Measurements from ENCODE around the gene PPP3R1.
A peak's percentile ranks its signal among the peaks of the same experiment; 100 is the strongest.

The PPP3R1 gene

GRCh38 chr2:68157402-68158133 is 94.8 kb downstream of the PPP3R1 start, which contains the start of gene PNO1:
Gene PNO1 (plus strand): TSS chr2:68157888. CDS start chr2:68157935, 47 bp downstream.
- peak within 1 kb of the TSS; percentile 99 for H3K27ac ChIP-seq (ENCODE audit: insufficient read depth in 1 of 2, low read depth in 1 of 2, low read length in 2 of 2, poor library complexity in 1 of 2, severe bottlenecking in 2 of 2)
- peak; percentile 97 to 98 (median 98) for DNase-seq
- H3K36me3 ChIP-seq (ENCODE audit: control insufficient read depth in 4 of 4, insufficient read depth in 4 of 4, low read length in 3 of 4) = peaks cover 9 to 25% (median 20%) of the 10 kb centered on the region in 4 experiments
- ChIA-PET CTCF (interaction anchor here (0.5 to 3.2 kb wide), 5 partner anchors 11 to 565 kb away, joined by 3 to 11 read pairs (median 4); no protein-coding TSS in a partner anchor), POLR2A (no interaction called here)
- H3K9me3 ChIP-seq (ENCODE audit: control extremely low read depth in 1 of 5, control insufficient read depth in 4 of 5, insufficient read depth in 2 of 5, low read depth in 1 of 5, low read length in 4 of 5) = no peaks in the 10 kb centered on the region
- peak within 1 kb of the TSS; percentile 80 to 98 (median 95) for H3K4me3 ChIP-seq (ENCODE audit: control insufficient read depth in 1 of 7, extremely low read depth in 1 of 7, insufficient read depth in 4 of 7, low read depth in 2 of 7, low read length in 6 of 7)
- no peaks in the 10 kb centered on the region for H3K27me3 ChIP-seq (replicated peaks in 2 of 5; ENCODE audit: control insufficient read depth in 4 of 5, insufficient read depth in 5 of 5, low read length in 4 of 5)
- under 1% methylated on average over 41 of the region's 44 CpGs for WGBS (ENCODE audit: insufficient coverage)
- peaks cover 21 to 41% (median 32%) of the 10 kb centered on the region in 4 experiments for H3K4me1 ChIP-seq (ENCODE audit: control extremely low read depth in 1 of 4, control insufficient read depth in 4 of 4, insufficient read depth in 4 of 4, low read length in 3 of 4)

DNA sequence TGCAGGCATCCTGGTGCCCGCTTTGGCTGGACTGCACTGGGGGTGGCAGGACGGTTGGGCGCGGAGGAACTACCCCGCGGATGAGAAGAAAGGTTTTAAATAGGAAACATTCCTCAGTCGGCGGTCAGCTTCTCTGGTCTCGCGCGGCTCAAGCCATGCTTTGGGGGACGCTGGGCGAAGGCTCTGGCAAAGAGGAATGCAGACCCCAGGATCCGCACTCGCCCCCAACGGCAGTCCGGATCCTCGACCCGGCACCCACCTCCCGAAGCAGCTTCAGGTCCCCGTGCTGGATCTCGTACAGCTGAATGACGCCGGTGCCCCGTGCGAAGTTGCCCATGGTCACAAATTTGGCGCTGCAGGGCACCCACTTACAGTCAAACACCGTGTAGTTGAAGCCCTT is 95.3 kb downstream of the PPP3R1 start:
- H3K4me1 ChIP-seq (ENCODE audit: control extremely low read depth in 1 of 4, control insufficient read depth in 4 of 4, insufficient read depth in 4 of 4, low read length in 3 of 4) = peaks cover 24 to 46% (median 36%) of the 10 kb centered on the region in 4 experiments
- 0% methylated on average over 28 of the region's 28 CpGs for WGBS (ENCODE audit: insufficient coverage)
- H3K27ac ChIP-seq (ENCODE audit: insufficient read depth in 1 of 2, low read depth in 1 of 2, low read length in 2 of 2, poor library complexity in 1 of 2, severe bottlenecking in 2 of 2) = peak overlapping the region; percentile 99
- no peak for DNase-seq
- ChIA-PET POLR2A (no interaction called here), CTCF (interaction anchor here (0.9 to 3.2 kb wide), 7 partner anchors 11 to 680 kb away, joined by 3 to 11 read pairs (median 4); no protein-coding TSS in a partner anchor)
- H3K36me3 ChIP-seq (ENCODE audit: control insufficient read depth in 4 of 4, insufficient read depth in 4 of 4, low read length in 3 of 4) = peaks cover 3 to 20% (median 17%) of the 10 kb centered on the region in 4 experiments
- H3K4me3 ChIP-seq (ENCODE audit: control insufficient read depth in 1 of 7, extremely low read depth in 1 of 7, insufficient read depth in 4 of 7, low read depth in 2 of 7, low read length in 6 of 7) = peak overlapping the region; percentile 80 to 98 (median 95)
- H3K27me3 ChIP-seq (replicated peaks in 2 of 5; ENCODE audit: control insufficient read depth in 4 of 5, insufficient read depth in 5 of 5, low read length in 4 of 5) = no peaks in the 10 kb centered on the region
- no peaks in the 10 kb centered on the region for H3K9me3 ChIP-seq (ENCODE audit: control extremely low read depth in 1 of 5, control insufficient read depth in 4 of 5, insufficient read depth in 2 of 5, low read depth in 1 of 5, low read length in 4 of 5)

GRCh38 chr2:68156419-68156818 is 95.9 kb downstream of the PPP3R1 start:
- POLR2A ChIA-PET = no interaction called here
- no peak for DNase-seq
- peaks cover 24 to 46% (median 36%) of the 10 kb centered on the region in 4 experiments for H3K4me1 ChIP-seq (ENCODE audit: control extremely low read depth in 1 of 4, control insufficient read depth in 4 of 4, insufficient read depth in 4 of 4, low read length in 3 of 4)
- CTCF ChIA-PET = interaction anchor here (0.9 to 3.2 kb wide), 8 partner anchors 10 to 680 kb away, joined by 3 to 11 read pairs (median 4); no protein-coding TSS in a partner anchor
- peak overlapping the region; percentile 99 for H3K27ac ChIP-seq (ENCODE audit: insufficient read depth in 1 of 2, low read depth in 1 of 2, low read length in 2 of 2, poor library complexity in 1 of 2, severe bottlenecking in 2 of 2)
- H3K36me3 ChIP-seq (ENCODE audit: control insufficient read depth in 4 of 4, insufficient read depth in 4 of 4, low read length in 3 of 4) = peaks cover 2 to 14% (median 12%) of the 10 kb centered on the region in 4 experiments
- 50% methylated on average over 1 of the region's 3 CpGs for whole genome bisulfite sequencing (ENCODE audit: insufficient coverage)
- H3K9me3 ChIP-seq (ENCODE audit: control extremely low read depth in 1 of 5, control insufficient read depth in 4 of 5, insufficient read depth in 2 of 5, low read depth in 1 of 5, low read length in 4 of 5) = no peaks in the 10 kb centered on the region
- no peaks in the 10 kb centered on the region for H3K27me3 ChIP-seq (replicated peaks in 2 of 5; ENCODE audit: control insufficient read depth in 4 of 5, insufficient read depth in 5 of 5, low read length in 4 of 5)
- H3K4me3 ChIP-seq (ENCODE audit: control insufficient read depth in 1 of 7, extremely low read depth in 1 of 7, insufficient read depth in 4 of 7, low read depth in 2 of 7, low read length in 6 of 7) = peak overlapping the region in 6 of 7 experiments; percentile 80 to 98 (median 95)

DNA sequence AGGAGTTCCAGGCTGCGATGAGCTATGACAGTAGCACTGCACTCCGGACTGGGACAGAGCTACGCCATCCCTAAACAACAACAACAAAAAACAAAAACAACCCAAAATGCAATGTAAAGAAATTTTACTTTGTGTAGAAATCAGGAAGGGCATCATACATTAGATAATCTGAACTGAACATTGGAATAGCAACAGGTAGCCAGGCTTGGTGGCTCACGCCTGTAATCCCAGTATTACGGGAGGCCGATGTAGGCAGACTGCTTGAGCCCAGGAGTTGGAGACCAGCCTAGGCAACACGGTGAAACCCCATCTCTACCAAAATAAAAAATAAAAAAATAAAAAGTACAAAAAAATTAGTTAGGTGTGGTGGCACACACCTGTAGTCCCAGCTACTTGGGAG is 96.7 kb downstream of the PPP3R1 start:
- 100% methylated on average over 1 of the region's 7 CpGs for WGBS (ENCODE audit: insufficient coverage)
- ChIA-PET POLR2A (no interaction called here), CTCF (interaction anchor here (0.9 to 3.2 kb wide), 4 partner anchors 11 to 40 kb away, joined by 3 to 11 read pairs (median 6); no protein-coding TSS in a partner anchor)
- Histone ChIP-seq H3K4me3 (ENCODE audit: control insufficient read depth in 1 of 7, extremely low read depth in 1 of 7, insufficient read depth in 4 of 7, low read depth in 2 of 7, low read length in 6 of 7) (no peak overlapping the region), H3K27me3 (replicated peaks in 2 of 5; ENCODE audit: control insufficient read depth in 4 of 5, insufficient read depth in 5 of 5, low read length in 4 of 5) (no peaks in the 10 kb centered on the region), H3K36me3 (ENCODE audit: control insufficient read depth in 4 of 4, insufficient read depth in 4 of 4, low read length in 3 of 4) (peaks cover 2 to 6% (median 5%) of the 10 kb centered on the region in 4 experiments), H3K4me1 (ENCODE audit: control extremely low read depth in 1 of 4, control insufficient read depth in 4 of 4, insufficient read depth in 4 of 4, low read length in 3 of 4) (peaks cover 24 to 52% (median 38%) of the 10 kb centered on the region in 4 experiments), H3K9me3 (ENCODE audit: control extremely low read depth in 1 of 5, control insufficient read depth in 4 of 5, insufficient read depth in 2 of 5, low read depth in 1 of 5, low read length in 4 of 5) (no peaks in the 10 kb centered on the region), H3K27ac (ENCODE audit: insufficient read depth in 1 of 2, low read depth in 1 of 2, low read length in 2 of 2, poor library complexity in 1 of 2, severe bottlenecking in 2 of 2) (no peak overlapping the region)
- DNase-seq = no peak

- Histone ChIP-seq H3K27ac (ENCODE audit: insufficient read depth in 1 of 2, low read depth in 1 of 2, low read length in 2 of 2, poor library complexity in 1 of 2, severe bottlenecking in 2 of 2) (peak overlapping the region in 1 of 2 experiments; percentile 60), H3K9me3 (ENCODE audit: control extremely low read depth in 1 of 5, control insufficient read depth in 4 of 5, insufficient read depth in 2 of 5, low read depth in 1 of 5, low read length in 4 of 5) (no peaks in the 10 kb centered on the region), H3K4me3 (ENCODE audit: control insufficient read depth in 1 of 7, extremely low read depth in 1 of 7, insufficient read depth in 4 of 7, low read depth in 2 of 7, low read length in 6 of 7) (peak overlapping the region in 2 of 7 experiments; percentile 4 to 39), H3K27me3 (replicated peaks in 2 of 5; ENCODE audit: control insufficient read depth in 4 of 5, insufficient read depth in 5 of 5, low read length in 4 of 5) (no peaks in the 10 kb centered on the region), H3K36me3 (ENCODE audit: control insufficient read depth in 4 of 4, insufficient read depth in 4 of 4, low read length in 3 of 4) (peaks cover 0 to 3% (median 1%) of the 10 kb centered on the region in 4 experiments), H3K4me1 (ENCODE audit: control extremely low read depth in 1 of 4, control insufficient read depth in 4 of 4, insufficient read depth in 4 of 4, low read length in 3 of 4) (peaks cover 18 to 35% (median 24%) of the 10 kb centered on the region in 4 experiments)
- WGBS (ENCODE audit: insufficient coverage) = 0% methylated on average over 1 of the region's 3 CpGs
- CTCF ChIA-PET = interaction anchor here (0.6 to 2.7 kb wide), 10 partner anchors 8 to 269 kb away, joined by 3 to 15 read pairs (median 4); no protein-coding TSS in a partner anchor
- peak in 1 of 3 donors; percentile 45 for DNase-seq
- POLR2A ChIA-PET = no interaction called here
Observed at GRCh38 chr2:68152681-68153347, 99.5 kb downstream of the PPP3R1 start.

DNA sequence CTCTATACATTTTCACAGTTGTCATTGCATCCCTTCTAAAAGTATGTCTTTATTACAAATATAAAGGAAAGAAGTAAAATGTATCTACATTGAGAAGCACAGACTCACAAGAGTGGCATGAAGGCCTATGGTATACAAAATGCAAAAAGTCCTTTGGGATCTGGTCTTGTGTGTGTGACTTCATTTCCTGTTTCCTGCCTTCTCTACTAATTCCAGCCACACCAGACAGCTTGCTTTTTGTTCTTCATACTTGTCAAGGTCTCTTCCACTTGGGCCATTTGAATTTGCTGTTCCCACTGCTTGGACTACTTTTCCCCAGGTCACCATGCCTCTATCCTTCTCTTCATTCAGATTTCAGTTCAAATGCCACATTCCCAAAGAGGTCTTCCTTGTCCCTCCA is 101.3 kb downstream of the PPP3R1 start:
- CTCF ChIA-PET = interaction anchor here (1.1 kb wide), 1 partner anchor 11 kb away, joined by 3 read pairs; no protein-coding TSS in a partner anchor

More for the DNA sequence above, 101.3 kb downstream of the PPP3R1 start:
- Histone ChIP-seq H3K4me1 (ENCODE audit: control extremely low read depth in 1 of 4, control insufficient read depth in 4 of 4, insufficient read depth in 4 of 4, low read length in 3 of 4) (peaks cover 11 to 27% (median 17%) of the 10 kb centered on the region in 4 experiments), H3K4me3 (ENCODE audit: control insufficient read depth in 1 of 7, extremely low read depth in 1 of 7, insufficient read depth in 4 of 7, low read depth in 2 of 7, low read length in 6 of 7) (no peak overlapping the region), H3K9me3 (ENCODE audit: control extremely low read depth in 1 of 5, control insufficient read depth in 4 of 5, insufficient read depth in 2 of 5, low read depth in 1 of 5, low read length in 4 of 5) (no peaks in the 10 kb centered on the region), H3K27me3 (replicated peaks in 2 of 5; ENCODE audit: control insufficient read depth in 4 of 5, insufficient read depth in 5 of 5, low read length in 4 of 5) (no peaks in the 10 kb centered on the region), H3K36me3 (ENCODE audit: control insufficient read depth in 4 of 4, insufficient read depth in 4 of 4, low read length in 3 of 4) (peaks cover 0 to 3% (median 1%) of the 10 kb centered on the region in 4 experiments), H3K27ac (ENCODE audit: insufficient read depth in 1 of 2, low read depth in 1 of 2, low read length in 2 of 2, poor library complexity in 1 of 2, severe bottlenecking in 2 of 2) (no peak overlapping the region)
- POLR2A ChIA-PET = no interaction called here
- DNase-seq = no peak

All from common myeloid progenitor, CD34-positive (primary cell).